KOPT-K1 (cell line): Measurements from ENCODE around the gene TPP2.

ENCODE experiments used
- H3K27ac ChIP-seq: fragments of 200-600 bp; sonication (generic); 2 replicates; pipeline ENCODE4 v1.5.1; 2016; ENCODE audit warnings: antibody characterized with exemption, mild to moderate bottlenecking, low read depth, low read length; ENCODE audit not compliant: poor library complexity, severe bottlenecking
- H3K36me3 ChIP-seq: fragments of 200-600 bp; sonication (generic); 2 replicates; pipeline ENCODE4 v1.5.1; 2017; ENCODE audit warnings: antibody characterized with exemption, mild to moderate bottlenecking, low read length, moderate library complexity; ENCODE audit not compliant: insufficient read depth
- H3K9me3 ChIP-seq: fragments of 200-600 bp; sonication (generic); 2 replicates; pipeline ENCODE4 v1.5.1; 2017; ENCODE audit warnings: antibody characterized with exemption, low read length, mild to moderate bottlenecking; ENCODE audit not compliant: insufficient read depth, poor library complexity, severe bottlenecking

TPP2 gene

GRCh38 chr13:102702965-102703725 lies 106.4 kb downstream of the TPP2 start:
- no peaks in the 10 kb centered on the region for H3K36me3 ChIP-seq
- H3K9me3 ChIP-seq = peaks cover 9% of the 10 kb centered on the region
- no peak overlapping the region for H3K27ac ChIP-seq

- no peak overlapping the region for H3K27ac ChIP-seq
- H3K9me3 ChIP-seq = peaks cover 6% of the 10 kb centered on the region
- no peaks in the 10 kb centered on the region for H3K36me3 ChIP-seq
These were observed 106.9 kb downstream of the TPP2 start for GRCh38 chr13:102703726-102704035.

- Histone ChIP-seq H3K27ac (no peak overlapping the region), H3K36me3 (no peaks in the 10 kb centered on the region), H3K9me3 (no peaks in the 10 kb centered on the region)
These were observed 107.7 kb downstream of the TPP2 start for GRCh38 chr13:102704238-102705058.

GRCh38 chr13:102707467-102707866 lies 110.7 kb downstream of the TPP2 start:
- Histone ChIP-seq H3K9me3 (no peaks in the 10 kb centered on the region), H3K36me3 (no peaks in the 10 kb centered on the region), H3K27ac (no peak overlapping the region)

GRCh38 chr13:102708211-102708610 lies 111.4 kb downstream of the TPP2 start:
- no peak overlapping the region for H3K27ac ChIP-seq

GRCh38 chr13:102708991-102709390 lies 112.2 kb downstream of the TPP2 start:
- no peaks in the 10 kb centered on the region for H3K36me3 ChIP-seq
- no peak overlapping the region for H3K27ac ChIP-seq
- no peaks in the 10 kb centered on the region for H3K9me3 ChIP-seq

More at GRCh38 chr13:102708211-102708610, 111.4 kb downstream of the TPP2 start:
- Histone ChIP-seq H3K36me3 (no peaks in the 10 kb centered on the region), H3K9me3 (no peaks in the 10 kb centered on the region)

GRCh38 chr13:102709536-102709935 lies 112.8 kb downstream of the TPP2 start:
- Histone ChIP-seq H3K27ac (no peak overlapping the region), H3K36me3 (no peaks in the 10 kb centered on the region), H3K9me3 (no peaks in the 10 kb centered on the region)

GRCh38 chr13:102710261-102710679 lies 113.5 kb downstream of the TPP2 start:
- no peak overlapping the region for H3K27ac ChIP-seq
- H3K36me3 ChIP-seq = no peaks in the 10 kb centered on the region
- H3K9me3 ChIP-seq = no peaks in the 10 kb centered on the region

GRCh38 chr13:102715447-102715846 lies 118.7 kb downstream of the TPP2 start:
- Histone ChIP-seq H3K27ac (no peak overlapping the region), H3K9me3 (peaks cover 9% of the 10 kb centered on the region), H3K36me3 (no peaks in the 10 kb centered on the region)

GRCh38 chr13:102718746-102719145 lies 122.0 kb downstream of the TPP2 start:
- H3K9me3 ChIP-seq = peaks cover 9% of the 10 kb centered on the region
- no peaks in the 10 kb centered on the region for H3K36me3 ChIP-seq
- no peak overlapping the region for H3K27ac ChIP-seq

GRCh38 chr13:102721800-102722231 lies 125.0 kb downstream of the TPP2 start:
- Histone ChIP-seq H3K27ac (no peak overlapping the region), H3K36me3 (no peaks in the 10 kb centered on the region)

GRCh38 chr13:102724923-102725322 lies 128.1 kb downstream of the TPP2 start:
- no peaks in the 10 kb centered on the region for H3K9me3 ChIP-seq
- H3K36me3 ChIP-seq = no peaks in the 10 kb centered on the region
- no peak overlapping the region for H3K27ac ChIP-seq

More at GRCh38 chr13:102721800-102722231, 125.0 kb downstream of the TPP2 start:
- peaks cover 3% of the 10 kb centered on the region for H3K9me3 ChIP-seq

GRCh38 chr13:102726430-102726829 lies 129.6 kb downstream of the TPP2 start:
- H3K36me3 ChIP-seq = no peaks in the 10 kb centered on the region
- H3K9me3 ChIP-seq = no peaks in the 10 kb centered on the region
- no peak overlapping the region for H3K27ac ChIP-seq
